HEK293T (cell line): Measurements from ENCODE around the gene TIE1.

Experiments used
- CTCF ChIA-PET: fragments of 350-600 bp; formaldehyde crosslinking; extraction: SDS; loops from one replicate; lab custom pipeline; 2021; ENCODE audit warnings: antibody characterized with exemption, inconsistent platforms; lab: Yijun Ruan, JAX
- POLR2A ChIA-PET: fragments of 350-600 bp; formaldehyde crosslinking; extraction: SDS; loops from one replicate; lab custom pipeline; 2020; ENCODE audit warnings: antibody characterized with exemption, inconsistent platforms; lab: Yijun Ruan, JAX
- DNase-seq: peaks from one replicate; pipeline ENCODE4 v3.0.0; 2012; ENCODE audit warnings: mixed read lengths; ENCODE audit errors: extremely low spot score
- ARNT ChIP-seq: fragments of 450-650 bp; IDR thresholded peaks from 2 replicates; pipeline ENCODE4 v1.6.1; 2017; ENCODE audit warnings: mild to moderate bottlenecking
- BHLHE40 ChIP-seq: fragments of 450-650 bp; IDR thresholded peaks from 2 replicates; pipeline ENCODE4 v1.6.1; 2016; ENCODE audit warnings: mild to moderate bottlenecking, moderate library complexity, borderline replicate concordance
- CTBP1 ChIP-seq: fragments of 450-650 bp; IDR thresholded peaks from 2 replicates; pipeline ENCODE4 v1.6.1; 2016; ENCODE audit warnings: borderline replicate concordance
- ELF4 ChIP-seq: fragments of 450-650 bp; IDR thresholded peaks from 2 replicates; pipeline ENCODE4 v1.6.1; 2017; ENCODE audit warnings: antibody characterized with exemption
- FOXA1 ChIP-seq: fragments of 450-650 bp; IDR thresholded peaks from 2 replicates; pipeline ENCODE4 v1.6.1; 2016; ENCODE audit warnings: mild to moderate bottlenecking
- FOXK2 ChIP-seq: fragments of 450-650 bp; IDR thresholded peaks from 2 replicates; pipeline ENCODE4 v1.6.1; 2016; ENCODE audit warnings: mild to moderate bottlenecking
- FOXM1 ChIP-seq: fragments of 450-650 bp; IDR thresholded peaks from 2 replicates; pipeline ENCODE4 v1.6.1; 2017; ENCODE audit warnings: mild to moderate bottlenecking, borderline replicate concordance
- HDGF ChIP-seq: fragments of 450-650 bp; IDR thresholded peaks from 2 replicates; pipeline ENCODE4 v1.6.1; 2017; ENCODE audit warnings: antibody characterized with exemption, borderline replicate concordance
- L3MBTL2 ChIP-seq: fragments of 450-650 bp; conservative IDR thresholded peaks from 2 replicates; pipeline ENCODE4 v1.6.1; 2016; ENCODE audit warnings: mild to moderate bottlenecking
- LEF1 ChIP-seq: fragments of 450-650 bp; IDR thresholded peaks from 2 replicates; pipeline ENCODE4 v1.6.1; 2017; ENCODE audit warnings: mild to moderate bottlenecking, borderline replicate concordance
- NFRKB ChIP-seq: fragments of 450-650 bp; IDR thresholded peaks from 2 replicates; pipeline ENCODE4 v1.6.1; 2016; ENCODE audit warnings: mild to moderate bottlenecking, moderate library complexity
- PKNOX1 ChIP-seq: fragments of 450-650 bp; IDR thresholded peaks from 2 replicates; pipeline ENCODE4 v1.6.1; 2016
- SP1 ChIP-seq: fragments of 450-650 bp; IDR thresholded peaks from 2 replicates; pipeline ENCODE4 v1.6.1; 2017
- SUZ12 ChIP-seq: fragments of 450-650 bp; IDR thresholded peaks from 2 replicates; pipeline ENCODE4 v1.6.1; 2016; ENCODE audit warnings: mild to moderate bottlenecking
- TARDBP ChIP-seq: fragments of 450-650 bp; IDR thresholded peaks from 2 replicates; pipeline ENCODE4 v1.6.1; 2016
- ZNF384 ChIP-seq: fragments of 450-650 bp; IDR thresholded peaks from 2 replicates; pipeline ENCODE4 v1.6.1; 2016

Gene TIE1

DNA sequence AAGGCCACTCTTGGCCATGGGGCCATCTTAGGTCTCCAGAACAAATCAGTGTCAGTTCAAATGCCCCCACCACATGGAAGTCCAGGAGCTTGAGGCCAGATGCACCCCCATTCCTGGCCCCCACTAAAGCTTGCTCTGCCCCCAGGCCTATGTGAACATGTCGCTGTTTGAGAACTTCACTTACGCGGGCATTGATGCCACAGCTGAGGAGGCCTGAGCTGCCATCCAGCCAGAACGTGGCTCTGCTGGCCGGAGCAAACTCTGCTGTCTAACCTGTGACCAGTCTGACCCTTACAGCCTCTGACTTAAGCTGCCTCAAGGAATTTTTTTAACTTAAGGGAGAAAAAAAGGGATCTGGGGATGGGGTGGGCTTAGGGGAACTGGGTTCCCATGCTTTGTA lies 21.7 kb downstream of the TIE1 start:
- ChIA-PET CTCF (no interaction called here), POLR2A (no interaction called here)
- TF ChIP-seq HDGF (no peak), ELF4 (no peak), SP1 (no peak), BHLHE40 (no peak), FOXA1 (no peak), CTBP1 (no peak), L3MBTL2 (no peak), SUZ12 (no peak)
- no peak for DNase-seq

DNA sequence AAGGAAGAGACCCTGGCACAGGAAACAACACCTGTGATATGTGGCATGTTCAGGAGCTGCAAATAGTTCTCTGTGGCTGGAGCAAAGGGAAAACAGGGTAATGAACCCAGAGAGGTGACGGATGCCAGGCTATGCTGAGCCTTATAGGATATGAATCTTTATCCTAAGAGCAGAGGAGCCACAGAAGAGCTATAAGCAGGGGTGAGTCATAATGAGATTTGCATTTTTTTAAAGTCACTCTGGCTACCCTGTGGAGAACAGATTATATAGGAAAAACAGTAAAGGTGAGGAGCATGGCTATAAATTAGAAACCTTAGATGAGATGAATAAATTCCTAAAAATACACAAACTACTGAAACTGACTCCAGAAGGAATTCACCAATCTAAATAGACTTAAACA lies 24.0 kb downstream of the TIE1 start:
- ChIA-PET CTCF (no interaction called here), POLR2A (no interaction called here)
- DNase-seq = no peak
- TF ChIP-seq FOXK2 (no peak), FOXA1 (no peak), PKNOX1 (no peak)

DNA sequence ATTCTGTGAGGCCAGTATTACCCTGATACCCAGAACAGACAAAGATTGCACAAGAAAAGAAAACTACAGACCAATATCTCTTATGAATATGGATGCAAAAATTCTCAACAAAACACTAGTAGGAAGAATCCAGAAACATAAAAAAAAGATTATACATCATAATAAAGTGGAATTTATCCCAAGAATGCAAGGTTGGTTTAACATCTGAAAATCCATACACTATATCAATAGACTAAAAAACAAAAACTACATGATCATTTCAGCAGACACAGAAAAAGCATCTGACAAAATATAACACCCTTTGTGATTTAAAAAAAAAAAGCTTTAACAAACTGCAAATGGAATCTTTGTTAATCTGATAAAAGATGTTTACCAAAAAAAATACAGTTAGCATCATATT lies 24.6 kb downstream of the TIE1 start:
- DNase-seq = no peak
- POLR2A ChIA-PET = interaction anchor here (0.5 kb wide), 1 partner anchor 9 kb away, joined by 3 read pairs; no protein-coding TSS in a partner anchor
- TF ChIP-seq SUZ12 = no peak
- TF ChIP-seq LEF1 = no peak
- TF ChIP-seq FOXA1 = no peak
- TF ChIP-seq ARNT = no peak
- no peak for TF ChIP-seq FOXK2
- TF ChIP-seq NFRKB = no peak
- no peak for TF ChIP-seq L3MBTL2
- no peak for TF ChIP-seq CTBP1
- TF ChIP-seq ELF4 = no peak
- TF ChIP-seq TARDBP = no peak
- CTCF ChIA-PET = no interaction called here

DNA sequence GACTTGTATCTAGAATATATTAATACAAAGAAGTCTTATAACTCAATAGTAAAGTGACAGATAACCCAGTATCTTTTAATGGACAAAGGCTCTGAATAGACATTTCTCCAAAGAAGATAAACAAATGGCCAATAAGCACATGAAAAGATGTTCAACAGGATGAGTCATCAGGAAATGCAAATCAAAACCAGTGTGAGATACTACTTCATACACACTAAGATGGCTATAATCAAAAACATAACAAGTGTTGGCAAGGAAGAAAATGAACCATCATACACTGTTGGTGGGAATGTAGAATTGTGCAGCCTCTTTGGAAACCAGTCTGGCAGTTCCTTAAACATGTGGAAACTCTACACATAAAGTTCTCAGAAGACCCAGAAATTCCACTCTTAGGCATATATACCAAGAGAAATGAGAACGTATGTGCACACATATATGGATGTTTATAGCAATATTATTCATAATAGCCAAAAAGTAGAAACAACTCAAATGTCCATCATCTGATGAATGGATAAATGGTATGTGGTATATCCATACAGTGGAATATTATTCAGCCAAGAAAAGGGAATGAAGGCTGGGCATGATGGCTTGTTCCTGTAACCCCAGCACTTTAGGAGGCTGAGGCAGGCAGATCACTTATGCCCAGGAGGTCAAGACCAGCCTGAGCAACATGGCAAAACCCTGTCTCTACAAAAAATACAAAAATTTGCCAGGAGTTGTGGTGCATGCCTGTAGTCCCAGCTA lies 26.9 kb downstream of the TIE1 start:
- ChIA-PET CTCF (no interaction called here), POLR2A (no interaction called here)
- no peak for DNase-seq
- TF ChIP-seq L3MBTL2 = no peak
- no peak for TF ChIP-seq FOXK2
- TF ChIP-seq PKNOX1 = no peak
- TF ChIP-seq HDGF = no peak
- no peak for TF ChIP-seq NFRKB
- no peak for TF ChIP-seq FOXA1
- TF ChIP-seq ARNT = no peak
- TF ChIP-seq FOXM1 = no peak
- no peak for TF ChIP-seq SUZ12
- no peak for TF ChIP-seq BHLHE40
- TF ChIP-seq ZNF384 = no peak
- TF ChIP-seq SP1 = no peak
- TF ChIP-seq TARDBP = no peak
- no peak for TF ChIP-seq LEF1

DNA sequence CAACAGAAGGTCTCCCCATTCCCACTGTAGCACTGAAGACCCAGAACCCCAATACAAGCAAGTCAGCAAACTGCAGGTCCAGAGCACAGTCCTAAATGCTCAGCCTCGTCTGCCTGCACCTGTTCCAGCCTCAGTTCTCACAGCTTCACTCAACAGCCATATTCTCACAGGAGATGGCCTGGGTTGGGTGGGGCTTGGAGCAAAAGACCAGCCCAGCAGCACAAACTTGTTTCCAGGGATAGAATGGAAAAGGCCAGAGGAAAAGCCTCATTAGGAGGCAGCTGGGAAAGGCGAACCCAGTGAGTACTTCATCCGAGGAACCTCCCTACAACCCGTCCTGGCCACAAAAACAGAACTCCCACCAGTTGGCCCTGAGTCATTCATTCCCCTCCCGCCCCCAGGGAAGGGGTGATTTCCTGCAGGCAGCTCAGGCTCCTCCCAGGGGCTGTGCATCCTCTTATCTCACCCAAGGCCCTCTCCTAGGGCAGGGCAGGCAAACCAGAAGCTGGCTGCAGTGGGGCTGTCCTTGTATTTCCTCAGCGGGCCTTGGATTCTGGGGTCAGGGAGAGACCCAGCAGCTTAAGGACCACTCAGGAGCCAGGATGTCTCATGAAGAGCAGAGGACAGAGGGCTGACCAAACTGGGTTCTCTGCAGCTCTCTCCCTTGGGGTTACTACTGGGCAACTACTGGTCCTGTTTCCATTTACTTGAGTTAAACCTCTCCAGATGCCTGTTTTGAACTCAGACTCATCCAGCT lies 29.4 kb downstream of the TIE1 start:
- POLR2A ChIA-PET = interaction anchor here (0.8 to 0.9 kb wide), 3 partner anchors 18 to 37 kb away, joined by 3 to 4 read pairs (median 3); partner anchors contain the start of gene CDC20
- no peak for TF ChIP-seq FOXM1
- no peak for TF ChIP-seq ELF4
- no peak for TF ChIP-seq L3MBTL2
- no peak for TF ChIP-seq TARDBP
- TF ChIP-seq SP1 = no peak
- no peak for TF ChIP-seq SUZ12
- TF ChIP-seq FOXK2 = no peak
- no peak for TF ChIP-seq FOXA1
- TF ChIP-seq CTBP1 = no peak
- TF ChIP-seq BHLHE40 = no peak
- TF ChIP-seq HDGF = no peak
- no peak for DNase-seq
- CTCF ChIA-PET = no interaction called here

DNA sequence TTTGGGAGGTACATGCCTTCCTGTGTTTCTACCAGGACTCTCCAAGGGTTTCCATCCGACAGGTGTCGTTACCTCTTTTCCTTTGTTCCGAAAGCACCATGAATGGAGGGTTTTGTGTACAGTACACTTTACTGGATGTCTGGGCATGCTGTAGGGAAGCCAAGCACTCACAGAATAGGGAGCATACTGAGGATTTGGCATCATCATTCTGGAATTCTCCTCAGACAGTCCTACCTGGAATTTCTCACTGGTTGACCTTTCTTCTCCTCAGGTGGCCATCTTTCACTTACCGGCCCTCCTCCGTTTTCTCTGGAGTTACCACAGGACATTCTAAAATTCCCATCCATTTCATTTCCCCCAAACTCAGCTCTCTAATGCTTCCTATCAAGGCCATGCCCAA lies 30.9 kb downstream of the TIE1 start:
- CTCF ChIA-PET = no interaction called here
- TF ChIP-seq FOXK2 = no peak
- TF ChIP-seq NFRKB = no peak
- TF ChIP-seq PKNOX1 = no peak
- no peak for TF ChIP-seq HDGF
- TF ChIP-seq ZNF384 = no peak
- TF ChIP-seq TARDBP = no peak
- no peak for TF ChIP-seq SP1
- no peak for TF ChIP-seq FOXM1
- TF ChIP-seq LEF1 = no peak
- TF ChIP-seq ARNT = no peak
- no peak for TF ChIP-seq BHLHE40
- TF ChIP-seq L3MBTL2 = no peak
- TF ChIP-seq SUZ12 = no peak
- no peak for TF ChIP-seq FOXA1
- TF ChIP-seq ELF4 = no peak
- no peak for TF ChIP-seq CTBP1
- POLR2A ChIA-PET = no interaction called here
- no peak for DNase-seq
